GM12878 (cell line): ENCODE data around the gene SLC10A2. TPM values are rescaled to one million over a fixed set of nuclear protein-coding genes. Genes with fewer than 3 reads are reported as not detected.

Source experiments
- ATAC-seq: fragments of 200-7000 bp; cut with Tn5 transposase; 3 replicates; pipeline ENCODE4 v1.9.1; 2020; ENCODE audit warnings: mild to moderate bottlenecking, moderate library complexity
- BruUV-seq: library from RNA; stranded (reverse); fragments of 400-500 nt; replicated peaks from 2 replicates; lab custom pipeline; 2021; lab: Mats Ljungman, UMichigan
- CTCF ChIA-PET: fragments of 300-600 bp; sonication (Branson Sonifier 250); formaldehyde crosslinking; extraction: SDS; loops from one replicate; lab custom pipeline; 2021; ENCODE audit warnings: inconsistent platforms; lab: Yijun Ruan, JAX
- POLR2A ChIA-PET: fragments of 350-600 bp; formaldehyde crosslinking; extraction: SDS; loops from one replicate; lab custom pipeline; 2021; ENCODE audit warnings: inconsistent platforms; lab: Charles Lee
- RAD21 ChIA-PET: fragments of 300-600 bp; sonication (Branson Sonifier 250); formaldehyde crosslinking; loops from one replicate; lab custom pipeline; 2023; ENCODE audit warnings: antibody characterized with exemption; ENCODE audit not compliant: unreplicated experiment; lab: Charles Lee
- SMC1A ChIA-PET: fragments of 300-600 bp; sonication (Branson Sonifier 250); formaldehyde crosslinking; loops from one replicate; lab custom pipeline; 2023; ENCODE audit not compliant: unreplicated experiment, uncharacterized antibody; lab: Charles Lee
- DNase-seq: peaks from one replicate; pipeline ENCODE4 v3.0.0-alpha.2; 2011; ENCODE audit warnings: low read depth, low spot score
- FAIRE-seq: peaks from 3 replicates; lab custom pipeline; 2011; peaks lifted over from hg19 to GRCh38; lab: Jason Lieb, UNC
- H2AFZ ChIP-seq: 2 replicates; pipeline ENCODE4 v1.6.0; 2011; ENCODE audit warnings: low read depth, low read length, control low read depth; ENCODE audit not compliant: control insufficient read depth
- H3K27ac ChIP-seq: 2 replicates; pipeline ENCODE4 v1.5.1; 2011; ENCODE audit warnings: control low read depth; ENCODE audit not compliant: control insufficient read depth, insufficient read depth
- H3K27me3 ChIP-seq, 2 experiments: replicated peaks in 1 of 2; 2 replicates each; pipeline versions ENCODE4 v1.6.0 to v1.6.1; 2011; ENCODE audit warnings: low read length in 1 of 2; ENCODE audit not compliant: control insufficient read depth in 2 of 2, insufficient read depth in 2 of 2
- H3K36me3 ChIP-seq, 2 experiments: 2 replicates each; pipeline ENCODE4 v1.5.1; 2011; ENCODE audit warnings: low read length in 1 of 2; ENCODE audit not compliant: control insufficient read depth in 2 of 2, insufficient read depth in 2 of 2
- H3K4me1 ChIP-seq: 2 replicates; pipeline ENCODE4 v1.6.1; 2011; ENCODE audit warnings: mild to moderate bottlenecking, low read length, moderate library complexity, mixed read lengths; ENCODE audit not compliant: control insufficient read depth, insufficient read depth
- H3K4me2 ChIP-seq: 2 replicates; pipeline ENCODE4 v1.6.0; 2011; ENCODE audit warnings: control low read depth; ENCODE audit not compliant: control insufficient read depth, insufficient read depth
- H3K4me3 ChIP-seq: fragments of 200-600 bp; sonication (generic); 2 replicates; pipeline ENCODE4 v1.5.1; 2016
- H3K79me2 ChIP-seq: 2 replicates; pipeline ENCODE4 v1.6.0; 2011; ENCODE audit warnings: low read length; ENCODE audit not compliant: control insufficient read depth, insufficient read depth
- H3K9ac ChIP-seq: 2 replicates; pipeline ENCODE4 v1.8.0; 2011; ENCODE audit warnings: low read length, control low read depth, mixed read lengths; ENCODE audit not compliant: control insufficient read depth, insufficient read depth
- H3K9me3 ChIP-seq: replicated peaks from 3 replicates; pipeline ENCODE4 v1.5.1; 2011; ENCODE audit warnings: mild to moderate bottlenecking, low read length; ENCODE audit not compliant: control insufficient read depth, insufficient read depth
- H4K20me1 ChIP-seq: 2 replicates; pipeline ENCODE4 v1.6.0; 2011; ENCODE audit not compliant: control insufficient read depth, insufficient read depth
- BMI1 ChIP-seq: fragments of 450-650 bp; IDR thresholded peaks from 2 replicates; pipeline ENCODE4 v1.6.1; 2016; ENCODE audit warnings: mild to moderate bottlenecking, moderate library complexity, borderline replicate concordance
- NFIC ChIP-seq: IDR thresholded peaks from 2 replicates; pipeline ENCODE4 v1.6.1; 2012; ENCODE audit warnings: low read depth, mild to moderate bottlenecking, inconsistent platforms, low read length, moderate library complexity
- WGBS: methylation state at CpG from one replicate; pipeline ENCODE4 v1.1.6; 2016; ENCODE audit warnings: low lambda C conversion rate; ENCODE audit not compliant: insufficient replicate concordance, insufficient coverage; ENCODE audit errors: missing lambda C conversion rate; 5-methylcytosine and 5-hydroxymethylcytosine counted together
- in situ Hi-C: fragments of 300-500 bp; cut with MboI; formaldehyde crosslinking; loops from 9 replicates; pipeline ENCODE4 v1.14.3; 2018; ENCODE audit warnings: mixed read lengths
- intact Hi-C: fragments of 100-400 bp; cut with micrococcal nuclease; formaldehyde crosslinking; loops from one replicate; pipeline ENCODE4 v1.14.2; 2022; ENCODE audit not compliant: unreplicated experiment
- polyA plus RNA-seq, 11 experiments: library from polyadenylated mRNA; depleted of rRNA in 4 of 11; unstranded in 6 of 11; stranded (reverse) in 5 of 11; fragments of >200 nt; fragmentation: Nextera tagmentation in 4 of 11; fragmentation: Illumina TruSeq in 1 of 11; extraction: Ambion mirVana in 4 of 11; extraction: Trizol in 1 of 11; gene quantifications; 1 replicate in 1 of 11; 2 replicates in 10 of 11; pipeline versions ENCODE4 v1.2.1 to v1.2.3, GENCODE V29; 2011 to 2016; ENCODE audit warnings: inconsistent platforms in 2 of 11, missing spikeins in 2 of 11, low read depth in 1 of 11
- total RNA-seq, 4 experiments: library from RNA; depleted of rRNA in 3 of 4; stranded (reverse); fragments of >200 nt in 3 of 4; fragmentation: Illumina TruSeq in 1 of 4; extraction: Trizol in 1 of 4; gene quantifications; 2 replicates each; pipeline versions ENCODE4 v1.2.1 to v1.2.3, GENCODE V29; 2013 to 2021
- TF ChIP-seq, protein P1 (sequence below), 3 experiments: IDR thresholded peaks in 2 of 3; conservative IDR thresholded peaks in 1 of 3; 2 replicates each; pipeline ENCODE4 v1.5.1; 2011; ENCODE audit warnings: low read depth in 3 of 3, low read length in 3 of 3, mild to moderate bottlenecking in 3 of 3, control low read depth in 2 of 3, moderate library complexity in 2 of 3, inconsistent platforms in 1 of 3, mixed read lengths in 1 of 3; ENCODE audit not compliant: control insufficient read depth in 2 of 3, insufficient read depth in 1 of 3; ENCODE audit errors: extremely low read depth in 1 of 3
- TF ChIP-seq, protein P2 (sequence below): fragments of 150-350 bp; IDR thresholded peaks from 2 replicates; pipeline ENCODE4 v1.6.1; 2016; ENCODE audit warnings: low read depth, low read length

SLC10A2 gene
- total and polyA plus RNA-seq, 10 of the 15 experiments (the other 5 are each of a cell fraction or from before 2014, with no cell fraction given), result 0.01 to 0.04 (median 0.02) TPM; not detected in 7

DNA sequence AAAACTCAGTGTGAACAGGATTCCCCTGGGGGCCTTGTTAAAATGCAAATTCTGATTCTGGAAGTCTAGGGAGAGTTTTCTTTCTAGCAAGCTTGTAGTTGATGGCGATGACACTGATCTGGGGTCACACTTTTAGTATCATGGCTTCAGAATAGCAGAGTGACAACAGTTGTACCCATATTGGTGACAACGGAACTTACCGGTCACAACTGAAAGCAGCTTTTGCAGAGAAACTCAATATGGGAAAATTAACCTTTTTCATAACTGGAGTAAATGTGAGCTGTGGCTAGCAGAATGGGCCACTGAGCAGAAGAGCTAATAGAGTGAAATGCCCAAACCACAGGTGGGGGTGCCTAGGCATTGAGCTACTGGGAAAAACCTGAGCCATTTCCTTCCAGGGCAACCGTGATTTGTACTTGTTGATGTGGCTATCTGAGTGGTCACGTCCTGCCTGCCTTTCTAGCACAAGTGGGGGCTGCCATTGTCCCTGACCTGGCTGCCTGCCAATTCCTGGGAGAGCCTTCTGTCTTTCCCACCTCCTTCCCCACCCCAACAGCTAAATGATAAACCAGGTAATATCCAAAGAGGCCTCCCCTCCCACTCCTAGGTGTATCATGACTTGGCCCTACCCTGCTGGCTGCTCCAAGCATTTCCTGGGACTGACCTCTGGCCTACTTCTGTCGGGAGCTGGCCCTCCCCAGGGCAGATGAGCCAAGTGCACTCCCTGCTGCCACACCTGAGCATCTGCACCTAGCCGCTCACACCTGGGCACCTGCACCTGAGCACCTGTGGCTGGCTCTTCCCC, 1.7 kb upstream of the SLC10A2 start (continued):
- TF ChIP-seq, protein P1, sequence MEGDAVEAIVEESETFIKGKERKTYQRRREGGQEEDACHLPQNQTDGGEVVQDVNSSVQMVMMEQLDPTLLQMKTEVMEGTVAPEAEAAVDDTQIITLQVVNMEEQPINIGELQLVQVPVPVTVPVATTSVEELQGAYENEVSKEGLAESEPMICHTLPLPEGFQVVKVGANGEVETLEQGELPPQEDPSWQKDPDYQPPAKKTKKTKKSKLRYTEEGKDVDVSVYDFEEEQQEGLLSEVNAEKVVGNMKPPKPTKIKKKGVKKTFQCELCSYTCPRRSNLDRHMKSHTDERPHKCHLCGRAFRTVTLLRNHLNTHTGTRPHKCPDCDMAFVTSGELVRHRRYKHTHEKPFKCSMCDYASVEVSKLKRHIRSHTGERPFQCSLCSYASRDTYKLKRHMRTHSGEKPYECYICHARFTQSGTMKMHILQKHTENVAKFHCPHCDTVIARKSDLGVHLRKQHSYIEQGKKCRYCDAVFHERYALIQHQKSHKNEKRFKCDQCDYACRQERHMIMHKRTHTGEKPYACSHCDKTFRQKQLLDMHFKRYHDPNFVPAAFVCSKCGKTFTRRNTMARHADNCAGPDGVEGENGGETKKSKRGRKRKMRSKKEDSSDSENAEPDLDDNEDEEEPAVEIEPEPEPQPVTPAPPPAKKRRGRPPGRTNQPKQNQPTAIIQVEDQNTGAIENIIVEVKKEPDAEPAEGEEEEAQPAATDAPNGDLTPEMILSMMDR (IDR thresholded peaks at IDR 0.05 in 2 of 3, conservative IDR thresholded peaks at IDR 0.05 in 1 of 3; ENCODE audit: control insufficient read depth in 2 of 3, extremely low read depth in 1 of 3, insufficient read depth in 1 of 3, low read depth in 3 of 3, low read length in 3 of 3), result no peak
- peak; percentile 54; the same call in 1 of the 2 replicates for TF ChIP-seq NFIC

DNA sequence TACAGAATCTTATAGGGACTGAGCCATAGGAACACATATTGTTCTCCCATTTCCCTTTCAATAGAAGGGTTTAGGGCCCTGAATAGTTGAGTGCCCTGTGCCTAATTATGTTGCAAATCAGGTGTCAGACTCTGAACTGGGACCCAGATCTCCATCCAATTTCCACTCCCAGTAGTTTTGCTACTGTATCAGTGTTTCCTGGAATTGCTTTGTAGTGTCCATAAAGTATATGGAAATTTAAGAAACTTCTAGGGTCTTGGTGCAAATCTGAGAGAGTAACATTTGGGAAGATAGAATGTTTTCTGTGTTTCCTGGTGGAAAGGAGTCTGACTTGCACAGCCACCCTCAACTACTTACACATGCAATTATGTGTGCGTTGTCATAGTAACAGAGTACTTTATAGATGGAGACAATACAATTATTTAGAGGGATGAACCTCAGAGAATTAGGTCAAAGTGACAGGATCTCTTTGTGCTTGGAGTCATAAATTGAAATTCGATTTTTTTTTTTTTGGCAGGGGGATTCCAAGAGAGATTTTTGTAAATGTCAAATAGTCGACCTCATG, 646 bp upstream of the SLC10A2 start:
- H3K27me3 ChIP-seq, result no peaks in the 10 kb centered on the region
- in situ Hi-C loops, result no loop called here
- BruUV-seq, result no TSS peak
- no peaks in the 10 kb centered on the region for H4K20me1 ChIP-seq
- H3K27ac ChIP-seq, result no peak overlapping the region
- H3K9me3 ChIP-seq, result no peaks in the 10 kb centered on the region; the same call in 1 of the 3 replicates
- ChIA-PET CTCF (interaction anchor here (1.1 to 2.1 kb wide), 2 partner anchors 11 to 13 kb away, joined by 3 to 7 read pairs; no protein-coding TSS in a partner anchor), POLR2A (no interaction called here), RAD21 (interaction anchor here (0.9 to 1.7 kb wide), 5 partner anchors 61 to 161 kb away, joined by 3 to 6 read pairs (median 4); no protein-coding TSS in a partner anchor), SMC1A (interaction anchor here (0.8 to 1.2 kb wide), 2 partner anchors 67 to 117 kb away, joined by 3 read pairs; no protein-coding TSS in a partner anchor)
- no peak overlapping the region for H3K9ac ChIP-seq
- H2AFZ ChIP-seq, result no peak overlapping the region
- H3K4me3 ChIP-seq, result no peak overlapping the region
- no peak for ATAC-seq
- DNase-seq, result no peak
- H3K4me2 ChIP-seq, result no peak overlapping the region
- WGBS, result 35% methylated on average over 3 of the region's 3 CpGs
- no peaks in the 10 kb centered on the region for H3K79me2 ChIP-seq
- TF ChIP-seq BMI1, result peak; percentile 73
- TF ChIP-seq, protein P2, sequence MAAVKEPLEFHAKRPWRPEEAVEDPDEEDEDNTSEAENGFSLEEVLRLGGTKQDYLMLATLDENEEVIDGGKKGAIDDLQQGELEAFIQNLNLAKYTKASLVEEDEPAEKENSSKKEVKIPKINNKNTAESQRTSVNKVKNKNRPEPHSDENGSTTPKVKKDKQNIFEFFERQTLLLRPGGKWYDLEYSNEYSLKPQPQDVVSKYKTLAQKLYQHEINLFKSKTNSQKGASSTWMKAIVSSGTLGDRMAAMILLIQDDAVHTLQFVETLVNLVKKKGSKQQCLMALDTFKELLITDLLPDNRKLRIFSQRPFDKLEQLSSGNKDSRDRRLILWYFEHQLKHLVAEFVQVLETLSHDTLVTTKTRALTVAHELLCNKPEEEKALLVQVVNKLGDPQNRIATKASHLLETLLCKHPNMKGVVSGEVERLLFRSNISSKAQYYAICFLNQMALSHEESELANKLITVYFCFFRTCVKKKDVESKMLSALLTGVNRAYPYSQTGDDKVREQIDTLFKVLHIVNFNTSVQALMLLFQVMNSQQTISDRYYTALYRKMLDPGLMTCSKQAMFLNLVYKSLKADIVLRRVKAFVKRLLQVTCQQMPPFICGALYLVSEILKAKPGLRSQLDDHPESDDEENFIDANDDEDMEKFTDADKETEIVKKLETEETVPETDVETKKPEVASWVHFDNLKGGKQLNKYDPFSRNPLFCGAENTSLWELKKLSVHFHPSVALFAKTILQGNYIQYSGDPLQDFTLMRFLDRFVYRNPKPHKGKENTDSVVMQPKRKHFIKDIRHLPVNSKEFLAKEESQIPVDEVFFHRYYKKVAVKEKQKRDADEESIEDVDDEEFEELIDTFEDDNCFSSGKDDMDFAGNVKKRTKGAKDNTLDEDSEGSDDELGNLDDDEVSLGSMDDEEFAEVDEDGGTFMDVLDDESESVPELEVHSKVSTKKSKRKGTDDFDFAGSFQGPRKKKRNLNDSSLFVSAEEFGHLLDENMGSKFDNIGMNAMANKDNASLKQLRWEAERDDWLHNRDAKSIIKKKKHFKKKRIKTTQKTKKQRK, result no peak
- H3K36me3 ChIP-seq, result no peaks in the 10 kb centered on the region
- no peak for FAIRE-seq
- H3K4me1 ChIP-seq, result peaks cover 11% of the 10 kb centered on the region
- intact Hi-C loops, result loop anchor here (2.0 to 10.0 kb wide), 3 partner anchors 60 to 132 kb away; no protein-coding TSS in a partner anchor
